ENCODE results near the gene IL17F. TPM values are rescaled to one million over a fixed set of nuclear protein-coding genes. Genes with fewer than 3 reads are reported as not detected.
"Not testable (repeated sequence)": the region's sequence is repeated elsewhere in the genome, so short reads cannot be mapped to it uniquely, and the experiment has no call there.

Gene IL17F
- total and polyA plus RNA-seq, 2 donors, result 0.24 to 0.96 TPM

DNA sequence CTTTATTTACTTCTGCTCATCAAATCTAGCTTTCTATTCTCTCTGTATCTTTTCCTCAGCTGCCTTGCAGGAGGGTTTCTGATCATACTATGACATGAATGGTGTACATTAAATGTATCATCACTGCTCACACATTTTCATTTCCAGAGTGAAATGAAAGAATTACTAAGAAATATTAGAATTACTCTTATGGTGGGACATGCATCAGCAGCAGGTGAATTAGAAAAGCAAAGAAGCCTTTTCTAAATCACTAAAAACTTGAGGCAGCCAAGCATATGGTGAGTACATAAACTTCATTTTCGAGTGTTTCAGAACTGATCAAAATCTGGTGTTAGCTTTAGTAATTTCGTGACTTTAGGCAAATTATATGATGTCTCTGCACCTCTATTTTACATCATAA is 34.5 kb downstream of the IL17F start:
- Histone ChIP-seq H3K27me3 (ENCODE audit: control insufficient read depth in 2 of 2, insufficient read depth in 1 of 2, low read length in 1 of 2) (no peaks in the 10 kb centered on the region), H3K36me3 (ENCODE audit: control insufficient read depth in 2 of 2, insufficient read depth in 2 of 2, low read length in 1 of 2) (no peaks in the 10 kb centered on the region), H3K9me3 (ENCODE audit: control insufficient read depth in 2 of 2, insufficient read depth in 1 of 2, low read length in 1 of 2) (no peaks in the 10 kb centered on the region), H3K27ac (ENCODE audit: low read depth in 1 of 2, low read length in 1 of 2) (no peak overlapping the region), H3K4me1 (ENCODE audit: control insufficient read depth in 2 of 2, insufficient read depth in 2 of 2, low read length in 2 of 2) (no peaks in the 10 kb centered on the region), H3K4me3 (ENCODE audit: low read length in 2 of 2) (no peak overlapping the region)
- DNase-seq (ENCODE audit: low read depth in 6 of 9, low spot score in 9 of 9), result no peak
- WGBS, result 92% methylated on average over 2 of the region's 2 CpGs

DNA sequence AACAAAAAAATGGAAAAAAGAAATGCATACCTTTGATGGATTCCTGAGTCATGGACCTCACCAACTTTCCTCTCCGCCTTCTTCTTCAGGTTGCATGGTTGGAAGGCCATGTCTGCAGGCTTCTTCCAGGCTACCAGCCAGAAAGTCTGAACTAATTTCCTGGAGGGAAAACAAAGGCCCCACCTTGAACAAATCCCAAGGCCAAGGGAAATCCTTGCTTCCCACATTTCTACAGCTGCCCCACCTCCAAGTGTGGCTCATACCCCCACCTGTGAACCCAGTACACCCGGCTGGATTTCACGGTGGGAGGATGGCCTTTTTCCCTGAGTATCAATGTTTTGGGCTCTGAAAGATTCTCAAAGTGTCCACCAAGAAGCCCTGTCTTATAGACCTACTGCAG is 35.7 kb downstream of the IL17F start:
- DNase-seq (ENCODE audit: low read depth in 6 of 9, low spot score in 9 of 9), result no peak
- whole genome bisulfite sequencing, result 96% methylated on average over 3 of the region's 3 CpGs

DNA sequence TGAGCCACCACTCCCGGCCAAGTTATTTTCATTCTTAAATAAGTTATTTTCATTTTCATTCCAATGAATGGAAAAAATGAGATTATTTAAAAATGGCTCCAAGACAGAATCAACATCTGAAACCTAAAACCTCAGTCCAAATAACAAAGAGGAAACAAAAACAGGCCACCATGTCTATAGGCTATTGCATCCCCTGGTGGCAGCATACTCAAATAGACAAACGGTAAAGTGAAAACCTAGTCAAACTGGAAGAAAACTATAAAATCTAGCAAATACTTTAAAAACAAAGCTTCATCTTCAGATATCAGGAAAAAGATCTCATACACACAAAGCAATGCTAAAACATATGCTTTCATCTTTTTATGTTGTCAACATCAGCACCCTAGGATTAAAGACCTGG is 37.2 kb downstream of the IL17F start:
- H3K27me3 ChIP-seq (ENCODE audit: control insufficient read depth in 2 of 2, insufficient read depth in 1 of 2, low read length in 1 of 2), result no peaks in the 10 kb centered on the region
- H3K36me3 ChIP-seq (ENCODE audit: control insufficient read depth in 2 of 2, insufficient read depth in 2 of 2, low read length in 1 of 2), result no peaks in the 10 kb centered on the region
- DNase-seq (ENCODE audit: low read depth in 6 of 9, low spot score in 9 of 9), result no peak
- H3K9me3 ChIP-seq (ENCODE audit: control insufficient read depth in 2 of 2, insufficient read depth in 1 of 2, low read length in 1 of 2), result no peaks in the 10 kb centered on the region
- H3K4me1 ChIP-seq (ENCODE audit: control insufficient read depth in 2 of 2, insufficient read depth in 2 of 2, low read length in 2 of 2), result no peaks in the 10 kb centered on the region
- 96% methylated on average over 2 of the region's 2 CpGs for WGBS
- no peak overlapping the region for H3K4me3 ChIP-seq (ENCODE audit: low read length in 2 of 2)
- H3K27ac ChIP-seq (ENCODE audit: low read depth in 1 of 2, low read length in 1 of 2), result no peak overlapping the region

More for the DNA sequence above, 35.7 kb downstream of the IL17F start:
- Histone ChIP-seq H3K4me3 (ENCODE audit: low read length in 2 of 2) (no peak overlapping the region), H3K4me1 (ENCODE audit: control insufficient read depth in 2 of 2, insufficient read depth in 2 of 2, low read length in 2 of 2) (no peaks in the 10 kb centered on the region), H3K36me3 (ENCODE audit: control insufficient read depth in 2 of 2, insufficient read depth in 2 of 2, low read length in 1 of 2) (no peaks in the 10 kb centered on the region), H3K27me3 (ENCODE audit: control insufficient read depth in 2 of 2, insufficient read depth in 1 of 2, low read length in 1 of 2) (no peaks in the 10 kb centered on the region), H3K27ac (ENCODE audit: low read depth in 1 of 2, low read length in 1 of 2) (no peak overlapping the region), H3K9me3 (ENCODE audit: control insufficient read depth in 2 of 2, insufficient read depth in 1 of 2, low read length in 1 of 2) (no peaks in the 10 kb centered on the region)

DNA sequence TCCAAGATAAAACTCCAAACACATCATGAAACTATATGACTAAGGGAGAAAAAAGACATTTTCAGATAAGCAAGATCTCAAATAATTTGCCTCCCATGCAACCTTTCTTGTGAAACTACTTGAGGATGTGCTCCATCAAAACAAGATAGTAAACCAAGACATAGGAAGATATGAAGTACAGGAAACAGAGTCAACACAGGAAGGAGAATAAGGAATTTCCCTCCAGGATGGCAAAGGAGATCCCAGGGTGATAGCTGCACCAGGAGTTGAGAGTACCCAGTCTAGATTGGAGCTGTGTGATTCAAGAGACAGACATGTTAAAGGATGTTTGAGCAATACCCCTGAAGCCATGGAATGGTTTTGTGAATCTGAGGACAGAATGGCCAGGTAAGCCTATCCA is 42.8 kb downstream of the IL17F start:
- no peaks in the 10 kb centered on the region for H3K4me1 ChIP-seq (ENCODE audit: control insufficient read depth in 2 of 2, insufficient read depth in 2 of 2, low read length in 2 of 2)
- H3K27me3 ChIP-seq (ENCODE audit: control insufficient read depth in 2 of 2, insufficient read depth in 1 of 2, low read length in 1 of 2), result no peaks in the 10 kb centered on the region
- H3K36me3 ChIP-seq (ENCODE audit: control insufficient read depth in 2 of 2, insufficient read depth in 2 of 2, low read length in 1 of 2), result no peaks in the 10 kb centered on the region
- peaks cover 0 to 9% of the 10 kb centered on the region in 2 donors for H3K9me3 ChIP-seq (ENCODE audit: control insufficient read depth in 2 of 2, insufficient read depth in 1 of 2, low read length in 1 of 2)
- H3K4me3 ChIP-seq (ENCODE audit: low read length in 2 of 2), result no peak overlapping the region
- no peak for DNase-seq (ENCODE audit: low read depth in 6 of 9, low spot score in 9 of 9)
- H3K27ac ChIP-seq (ENCODE audit: low read depth in 1 of 2, low read length in 1 of 2), result no peak overlapping the region

DNA sequence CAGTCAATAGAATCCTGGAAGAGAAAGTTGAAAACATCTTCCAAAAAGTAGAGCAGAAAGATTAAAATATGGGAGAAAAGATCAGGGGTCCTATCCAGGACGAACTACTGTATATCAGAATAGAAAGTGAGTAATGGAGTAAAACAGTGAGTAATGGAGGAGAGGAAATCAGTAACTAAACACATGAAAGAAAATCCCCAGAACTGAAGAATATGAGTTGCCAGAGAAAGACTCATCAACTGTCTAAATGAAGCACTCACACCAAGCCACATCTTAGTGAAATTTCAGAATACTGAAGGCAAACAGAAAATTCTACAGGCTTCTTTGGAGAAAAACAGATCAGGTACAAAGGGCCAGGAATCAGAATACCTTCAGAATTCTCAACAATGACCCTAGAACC is 43.3 kb downstream of the IL17F start:
- H3K36me3 ChIP-seq (ENCODE audit: control insufficient read depth in 2 of 2, insufficient read depth in 2 of 2, low read length in 1 of 2), result no peaks in the 10 kb centered on the region
- no peak overlapping the region for H3K27ac ChIP-seq (ENCODE audit: low read depth in 1 of 2, low read length in 1 of 2)
- no peak overlapping the region for H3K4me3 ChIP-seq (ENCODE audit: low read length in 2 of 2)
- WGBS, result 74% methylated on average over 1 of the region's 1 CpG
- H3K27me3 ChIP-seq (ENCODE audit: control insufficient read depth in 2 of 2, insufficient read depth in 1 of 2, low read length in 1 of 2), result no peaks in the 10 kb centered on the region
- H3K4me1 ChIP-seq (ENCODE audit: control insufficient read depth in 2 of 2, insufficient read depth in 2 of 2, low read length in 2 of 2), result no peaks in the 10 kb centered on the region
- no peak for DNase-seq (ENCODE audit: low read depth in 6 of 9, low spot score in 9 of 9)
- H3K9me3 ChIP-seq (ENCODE audit: control insufficient read depth in 2 of 2, insufficient read depth in 1 of 2, low read length in 1 of 2), result peaks cover 0 to 9% of the 10 kb centered on the region in 2 donors

GRCh38 chr6:52200088-52200487 is 44.2 kb downstream of the IL17F start:
- H3K4me1 ChIP-seq (ENCODE audit: control insufficient read depth in 2 of 2, insufficient read depth in 2 of 2, low read length in 2 of 2); H3K36me3 ChIP-seq (ENCODE audit: control insufficient read depth in 2 of 2, insufficient read depth in 2 of 2, low read length in 1 of 2); DNase-seq (ENCODE audit: low read depth in 6 of 9, low spot score in 9 of 9); H3K27me3 ChIP-seq (ENCODE audit: control insufficient read depth in 2 of 2, insufficient read depth in 1 of 2, low read length in 1 of 2); H3K4me3 ChIP-seq (ENCODE audit: low read length in 2 of 2); H3K9me3 ChIP-seq (ENCODE audit: control insufficient read depth in 2 of 2, insufficient read depth in 1 of 2, low read length in 1 of 2); H3K27ac ChIP-seq (ENCODE audit: low read depth in 1 of 2, low read length in 1 of 2): not testable (repeated sequence)
- 73% methylated on average over 5 of the region's 5 CpGs for WGBS

DNA sequence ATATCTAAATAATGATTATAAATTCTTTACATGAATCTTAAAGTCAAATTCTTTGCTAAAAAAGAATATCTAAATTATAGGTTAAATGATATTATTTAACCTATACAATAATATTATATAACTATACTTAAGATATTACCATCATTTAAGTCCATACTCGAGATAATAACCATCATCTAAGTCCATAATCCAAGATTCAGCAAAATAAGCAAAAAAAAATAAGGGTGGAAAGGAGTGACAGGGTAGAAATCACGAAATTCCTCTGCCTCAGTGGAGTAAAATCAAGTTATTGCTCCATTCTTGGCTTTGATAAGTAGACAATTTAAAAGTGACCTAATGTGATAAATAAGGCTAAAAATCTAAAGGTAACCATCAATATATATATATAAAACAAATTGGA is 48.4 kb downstream of the IL17F start:
- Histone ChIP-seq H3K36me3 (ENCODE audit: control insufficient read depth in 2 of 2, insufficient read depth in 2 of 2, low read length in 1 of 2) (no peaks in the 10 kb centered on the region), H3K4me1 (ENCODE audit: control insufficient read depth in 2 of 2, insufficient read depth in 2 of 2, low read length in 2 of 2) (no peaks in the 10 kb centered on the region), H3K27ac (ENCODE audit: low read depth in 1 of 2, low read length in 1 of 2) (no peak overlapping the region), H3K4me3 (ENCODE audit: low read length in 2 of 2) (no peak overlapping the region), H3K9me3 (ENCODE audit: control insufficient read depth in 2 of 2, insufficient read depth in 1 of 2, low read length in 1 of 2) (peaks cover 0 to 9% of the 10 kb centered on the region in 2 donors), H3K27me3 (ENCODE audit: control insufficient read depth in 2 of 2, insufficient read depth in 1 of 2, low read length in 1 of 2) (no peaks in the 10 kb centered on the region)
- no peak for DNase-seq (ENCODE audit: low read depth in 6 of 9, low spot score in 9 of 9)
- 62% methylated on average over 2 of the region's 2 CpGs for WGBS

DNA sequence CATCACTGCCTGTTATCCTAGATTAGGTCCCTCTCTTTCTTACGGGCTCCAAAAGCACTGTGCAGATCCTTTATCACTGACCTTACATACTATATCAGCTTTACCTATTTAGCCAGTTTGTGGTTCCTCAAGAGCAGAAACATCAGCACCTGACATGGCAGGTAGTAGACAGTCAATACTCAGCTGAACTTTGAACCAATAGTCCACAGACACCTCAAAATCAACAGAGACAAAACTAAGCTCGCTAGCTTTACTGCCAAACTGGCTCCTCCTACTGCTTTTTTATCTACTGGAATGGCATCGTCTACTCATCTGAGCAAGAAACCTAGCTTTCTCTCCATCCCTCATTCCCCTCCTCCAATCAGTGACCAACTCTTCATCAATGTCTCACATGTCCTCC is 52.5 kb downstream of the IL17F start:
- 79% methylated on average over 3 of the region's 3 CpGs for WGBS
- no peak for DNase-seq (ENCODE audit: low read depth in 6 of 9, low spot score in 9 of 9)
- no peaks in the 10 kb centered on the region for H3K9me3 ChIP-seq (ENCODE audit: control insufficient read depth in 2 of 2, insufficient read depth in 1 of 2, low read length in 1 of 2)
- no peaks in the 10 kb centered on the region for H3K4me1 ChIP-seq (ENCODE audit: control insufficient read depth in 2 of 2, insufficient read depth in 2 of 2, low read length in 2 of 2)
- no peak overlapping the region for H3K4me3 ChIP-seq (ENCODE audit: low read length in 2 of 2)
- no peaks in the 10 kb centered on the region for H3K36me3 ChIP-seq (ENCODE audit: control insufficient read depth in 2 of 2, insufficient read depth in 2 of 2, low read length in 1 of 2)
- no peak overlapping the region for H3K27ac ChIP-seq (ENCODE audit: low read depth in 1 of 2, low read length in 1 of 2)
- H3K27me3 ChIP-seq (ENCODE audit: control insufficient read depth in 2 of 2, insufficient read depth in 1 of 2, low read length in 1 of 2), result no peaks in the 10 kb centered on the region

DNA sequence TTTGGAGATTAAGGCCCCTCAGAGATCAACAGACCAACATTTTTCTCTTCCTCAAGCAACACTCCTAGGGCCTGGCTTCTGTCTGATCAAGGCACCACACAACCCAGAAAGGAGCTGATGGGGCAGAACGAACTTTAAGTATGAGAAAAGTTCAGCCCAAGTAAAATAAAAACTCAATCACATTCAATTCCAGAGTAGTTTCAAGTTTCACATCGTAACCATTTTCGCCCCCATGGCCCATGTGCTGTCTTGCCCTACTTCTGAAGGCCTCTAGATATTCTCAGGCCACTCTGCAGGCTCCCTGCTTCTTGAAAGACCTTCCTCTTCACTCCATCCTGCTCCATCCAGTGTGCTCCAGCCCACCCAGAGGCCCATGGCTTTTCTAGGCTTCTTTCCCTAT is 53.9 kb downstream of the IL17F start:
- H3K27ac ChIP-seq (ENCODE audit: low read depth in 1 of 2, low read length in 1 of 2), result no peak overlapping the region
- H3K27me3 ChIP-seq (ENCODE audit: control insufficient read depth in 2 of 2, insufficient read depth in 1 of 2, low read length in 1 of 2), result no peaks in the 10 kb centered on the region
- no peak overlapping the region for H3K4me3 ChIP-seq (ENCODE audit: low read length in 2 of 2)
- no peaks in the 10 kb centered on the region for H3K36me3 ChIP-seq (ENCODE audit: control insufficient read depth in 2 of 2, insufficient read depth in 2 of 2, low read length in 1 of 2)
- H3K9me3 ChIP-seq (ENCODE audit: control insufficient read depth in 2 of 2, insufficient read depth in 1 of 2, low read length in 1 of 2), result no peaks in the 10 kb centered on the region
- DNase-seq (ENCODE audit: low read depth in 6 of 9, low spot score in 9 of 9), result no peak
- no peaks in the 10 kb centered on the region for H3K4me1 ChIP-seq (ENCODE audit: control insufficient read depth in 2 of 2, insufficient read depth in 2 of 2, low read length in 2 of 2)
- 93% methylated on average over 3 of the region's 3 CpGs for WGBS

- H3K4me3 ChIP-seq (ENCODE audit: low read length in 2 of 2), result no peak overlapping the region
- no peak for DNase-seq (ENCODE audit: low read depth in 6 of 9, low spot score in 9 of 9)
- H3K36me3 ChIP-seq (ENCODE audit: control insufficient read depth in 2 of 2, insufficient read depth in 2 of 2, low read length in 1 of 2), result no peaks in the 10 kb centered on the region
- no peaks in the 10 kb centered on the region for H3K4me1 ChIP-seq (ENCODE audit: control insufficient read depth in 2 of 2, insufficient read depth in 2 of 2, low read length in 2 of 2)
- H3K27me3 ChIP-seq (ENCODE audit: control insufficient read depth in 2 of 2, insufficient read depth in 1 of 2, low read length in 1 of 2), result no peaks in the 10 kb centered on the region
- WGBS, result 92% methylated on average over 2 of the region's 2 CpGs
- no peaks in the 10 kb centered on the region for H3K9me3 ChIP-seq (ENCODE audit: control insufficient read depth in 2 of 2, insufficient read depth in 1 of 2, low read length in 1 of 2)
- no peak overlapping the region for H3K27ac ChIP-seq (ENCODE audit: low read depth in 1 of 2, low read length in 1 of 2)
These were observed 54.3 kb downstream of the IL17F start for GRCh38 chr6:52189974-52190373.
